Muscle layer of duodenum (tissue), 2 donors: ENCODE measurements around the gene TGFBRAP1.

Experiments used
- H3K27ac ChIP-seq: one replicate; pipeline ENCODE4 v1.7.0; 2013; ENCODE audit warnings: mild to moderate bottlenecking, low read length
- H3K27me3 ChIP-seq: one replicate; pipeline ENCODE4 v1.7.0; 2013; ENCODE audit warnings: low read depth, mild to moderate bottlenecking, control low read depth, low read length
- H3K36me3 ChIP-seq, 2 donors: one replicate each; pipeline ENCODE4 v1.7.0; 2013; ENCODE audit warnings: low read length in 2 of 2, control low read depth in 1 of 2, mild to moderate bottlenecking in 1 of 2; ENCODE audit not compliant: insufficient read depth in 2 of 2, control insufficient read depth in 1 of 2
- H3K4me1 ChIP-seq, 2 donors: one replicate each; pipeline ENCODE4 v1.7.0; 2013; ENCODE audit warnings: low read length in 2 of 2, mild to moderate bottlenecking in 2 of 2, control low read depth in 1 of 2, moderate library complexity in 1 of 2; ENCODE audit not compliant: insufficient read depth in 2 of 2, control insufficient read depth in 1 of 2
- H3K4me3 ChIP-seq, 2 donors: one replicate each; pipeline ENCODE4 v1.7.0; 2013; ENCODE audit warnings: low read length in 2 of 2, low read depth in 1 of 2, mild to moderate bottlenecking in 1 of 2
- H3K9me3 ChIP-seq, 2 donors: one replicate each; pipeline ENCODE4 v1.7.0; 2013; ENCODE audit warnings: low read length in 2 of 2, control low read depth in 1 of 2, mild to moderate bottlenecking in 1 of 2; ENCODE audit not compliant: control insufficient read depth in 1 of 2
- donor health status: healthy.

Gene TGFBRAP1

GRCh38 chr2:105248316-105249070, 81.0 kb downstream of the TGFBRAP1 start:
- no peaks in the 10 kb centered on the region for H3K36me3 ChIP-seq
- no peaks in the 10 kb centered on the region for H3K27me3 ChIP-seq
- no peak overlapping the region for H3K4me3 ChIP-seq
- H3K9me3 ChIP-seq: no peaks in the 10 kb centered on the region
- no peaks in the 10 kb centered on the region for H3K4me1 ChIP-seq
- H3K27ac ChIP-seq: no peak overlapping the region

DNA sequence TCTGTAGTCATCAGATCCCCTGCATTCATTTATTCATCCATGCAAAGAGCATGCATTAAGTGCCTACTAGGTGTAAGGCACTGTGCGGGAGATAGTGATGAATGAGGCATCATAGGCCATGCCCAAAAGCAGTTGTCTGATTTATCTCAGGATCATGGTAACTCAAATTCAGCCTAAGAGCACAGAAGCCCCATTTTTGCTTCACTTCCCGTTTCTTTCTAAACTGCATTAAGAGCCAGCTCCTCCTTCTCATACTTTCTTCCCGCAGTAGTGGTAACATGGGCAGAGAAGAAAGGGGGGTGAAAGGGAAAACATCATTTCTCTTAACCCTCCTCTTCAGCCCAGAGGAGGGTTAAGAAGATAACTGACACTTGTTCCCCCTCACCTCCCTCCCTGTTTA, 85.1 kb downstream of the TGFBRAP1 start:
- Histone ChIP-seq H3K4me3 (no peak overlapping the region), H3K27me3 (no peaks in the 10 kb centered on the region), H3K27ac (no peak overlapping the region), H3K4me1 (no peaks in the 10 kb centered on the region), H3K9me3 (no peaks in the 10 kb centered on the region), H3K36me3 (no peaks in the 10 kb centered on the region)

GRCh38 chr2:105243961-105244360, 85.6 kb downstream of the TGFBRAP1 start:
- Histone ChIP-seq H3K4me1 (no peaks in the 10 kb centered on the region), H3K27ac (no peak overlapping the region), H3K9me3 (no peaks in the 10 kb centered on the region), H3K27me3 (no peaks in the 10 kb centered on the region), H3K4me3 (no peak overlapping the region), H3K36me3 (no peaks in the 10 kb centered on the region)

- no peaks in the 10 kb centered on the region for H3K27me3 ChIP-seq
- H3K9me3 ChIP-seq: no peaks in the 10 kb centered on the region
- H3K36me3 ChIP-seq: no peaks in the 10 kb centered on the region
- H3K27ac ChIP-seq: no peak overlapping the region
- H3K4me1 ChIP-seq: no peaks in the 10 kb centered on the region
- H3K4me3 ChIP-seq: no peak overlapping the region
Measured at GRCh38 chr2:105242286-105242993, 87.1 kb downstream of the TGFBRAP1 start.

- no peaks in the 10 kb centered on the region for H3K36me3 ChIP-seq
- H3K9me3 ChIP-seq: no peaks in the 10 kb centered on the region
- H3K27ac ChIP-seq: no peak within 1 kb of the TSS
- no peaks in the 10 kb centered on the region for H3K27me3 ChIP-seq
- no peak within 1 kb of the TSS for H3K4me3 ChIP-seq
- H3K4me1 ChIP-seq: no peaks in the 10 kb centered on the region
Measured at GRCh38 chr2:105241443-105241842, 88.1 kb downstream of the TGFBRAP1 start, which contains the start of gene GPR45. Gene GPR45, plus strand, starts transcription at chr2:105241743. Its CDS starts 116 bp downstream, at chr2:105241859.

- Histone ChIP-seq H3K9me3 (no peaks in the 10 kb centered on the region), H3K4me1 (no peaks in the 10 kb centered on the region), H3K36me3 (no peaks in the 10 kb centered on the region), H3K27ac (no peak overlapping the region), H3K4me3 (no peak overlapping the region), H3K27me3 (no peaks in the 10 kb centered on the region)
Measured at GRCh38 chr2:105239924-105240323, 89.6 kb downstream of the TGFBRAP1 start.

DNA sequence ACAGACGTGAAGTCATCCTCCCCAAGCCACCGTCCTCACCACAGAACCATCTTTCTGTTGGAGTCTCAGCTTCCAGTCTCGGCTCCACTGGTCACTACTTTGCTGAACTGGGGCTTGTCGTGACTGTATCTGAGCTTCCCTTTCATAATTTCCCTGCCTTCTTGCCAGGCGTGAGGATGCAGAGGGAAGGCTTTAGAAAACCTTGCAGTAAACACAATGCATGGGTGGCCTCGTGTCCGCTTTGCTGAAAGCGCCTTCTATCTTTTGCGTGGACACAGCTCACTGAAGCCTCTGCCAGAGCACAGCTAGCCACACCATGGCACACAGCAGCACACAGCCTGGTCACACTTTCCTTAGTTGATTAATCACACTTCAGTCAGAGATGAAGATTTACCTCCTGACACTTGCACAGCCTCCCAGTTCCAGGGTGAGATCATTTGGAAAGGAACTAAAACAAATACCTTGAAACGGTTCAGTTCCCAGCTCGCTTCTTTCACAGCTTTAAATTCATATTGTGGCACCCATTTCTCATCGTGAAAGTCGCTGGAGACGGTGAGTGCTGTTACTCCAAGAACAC, 90.8 kb downstream of the TGFBRAP1 start:
- no peaks in the 10 kb centered on the region for H3K4me1 ChIP-seq
- no peaks in the 10 kb centered on the region for H3K9me3 ChIP-seq
- peaks cover 4% of the 10 kb centered on the region for H3K27me3 ChIP-seq
- no peak overlapping the region for H3K4me3 ChIP-seq
- H3K27ac ChIP-seq: no peak overlapping the region
- no peaks in the 10 kb centered on the region for H3K36me3 ChIP-seq

DNA sequence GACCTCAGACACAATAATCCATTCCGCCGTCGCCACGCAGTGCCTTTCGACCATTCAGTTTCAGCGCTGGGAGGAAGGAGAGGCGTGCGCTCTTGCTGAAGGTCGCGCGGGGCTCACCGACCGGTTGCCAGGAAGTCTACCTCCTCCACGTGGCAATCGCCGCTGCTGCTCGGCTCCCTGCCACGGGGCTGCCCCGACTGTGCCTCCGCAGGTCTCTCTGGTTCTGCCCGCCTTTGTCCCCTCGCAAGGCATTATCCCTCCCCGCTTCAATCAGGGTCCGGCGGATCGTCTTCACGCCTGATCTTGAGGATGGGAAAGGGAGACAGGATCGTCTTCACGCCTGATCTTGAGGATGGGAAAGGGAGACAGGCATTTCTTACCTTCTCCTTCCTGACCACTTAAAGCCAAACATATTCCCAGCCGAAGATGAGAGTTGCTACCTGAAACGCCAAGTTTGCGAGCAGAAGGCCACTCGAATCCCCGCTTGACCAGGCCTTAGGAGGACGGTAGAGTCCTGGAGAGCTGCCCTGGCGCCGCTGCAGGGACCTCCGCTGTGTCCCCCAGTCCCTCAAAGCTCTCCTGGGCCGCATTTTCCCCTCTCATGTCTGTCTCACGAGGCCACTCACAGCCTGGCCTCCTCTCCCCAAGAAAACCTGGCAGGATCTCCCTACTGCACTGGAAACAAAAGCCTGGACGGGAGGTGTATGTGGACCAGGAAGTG, 92.3 kb downstream of the TGFBRAP1 start:
- no peaks in the 10 kb centered on the region for H3K9me3 ChIP-seq
- no peak overlapping the region for H3K27ac ChIP-seq
- no peaks in the 10 kb centered on the region for H3K4me1 ChIP-seq
- H3K36me3 ChIP-seq: no peaks in the 10 kb centered on the region
- H3K27me3 ChIP-seq: peaks cover 4% of the 10 kb centered on the region
- H3K4me3 ChIP-seq: no peak overlapping the region

GRCh38 chr2:105236060-105236424, 93.5 kb downstream of the TGFBRAP1 start:
- Histone ChIP-seq H3K4me3 (no peak overlapping the region), H3K9me3 (no peaks in the 10 kb centered on the region), H3K36me3 (no peaks in the 10 kb centered on the region), H3K27me3 (peaks cover 4% of the 10 kb centered on the region), H3K4me1 (no peaks in the 10 kb centered on the region), H3K27ac (no peak overlapping the region)

DNA sequence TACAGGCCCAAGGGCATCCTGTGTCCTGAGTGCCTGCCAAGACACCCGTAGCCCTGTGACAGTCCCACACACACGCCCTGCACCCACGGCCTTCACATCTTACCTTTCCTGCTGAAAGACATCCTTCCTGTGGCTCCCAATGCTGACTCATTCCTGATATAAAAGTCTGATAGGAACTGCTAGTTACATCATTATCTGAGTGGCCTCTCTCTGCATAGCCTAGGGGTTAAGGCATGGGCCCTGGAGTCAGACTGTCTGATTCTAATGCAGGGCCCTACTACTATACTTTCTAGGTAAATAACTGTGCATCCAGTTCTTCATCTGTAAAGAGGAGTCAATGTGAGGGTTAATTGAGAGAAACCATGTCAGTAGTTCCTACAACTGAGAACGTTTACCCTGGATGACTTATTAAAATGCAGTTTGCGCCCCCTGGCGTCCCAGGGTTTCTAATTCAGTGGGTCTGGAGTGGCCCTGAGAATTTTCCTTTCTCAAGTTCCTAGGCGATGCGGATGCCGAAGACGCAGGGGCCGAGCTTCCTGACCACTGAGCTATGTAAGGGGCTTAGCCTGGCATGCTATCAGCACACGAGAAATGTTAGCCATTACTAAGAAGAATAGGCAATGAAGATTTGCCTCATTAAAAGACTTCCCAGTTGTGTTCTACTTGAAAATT, 94.0 kb downstream of the TGFBRAP1 start:
- Histone ChIP-seq H3K36me3 (no peaks in the 10 kb centered on the region), H3K9me3 (no peaks in the 10 kb centered on the region), H3K4me1 (no peaks in the 10 kb centered on the region), H3K4me3 (no peak overlapping the region), H3K27ac (no peak overlapping the region), H3K27me3 (peaks cover 4% of the 10 kb centered on the region)

GRCh38 chr2:105231232-105231619, 98.3 kb downstream of the TGFBRAP1 start:
- H3K27ac ChIP-seq: no peak overlapping the region
- H3K36me3 ChIP-seq: no peaks in the 10 kb centered on the region
- no peaks in the 10 kb centered on the region for H3K4me1 ChIP-seq
- H3K9me3 ChIP-seq: no peaks in the 10 kb centered on the region
- peaks cover 4% of the 10 kb centered on the region for H3K27me3 ChIP-seq
- H3K4me3 ChIP-seq: no peak overlapping the region
